HG03025 (cell line): Measurements from ENCODE around the gene TBC1D20.
"Not testable (repeated sequence)": the region's sequence is repeated elsewhere in the genome, so short reads cannot be mapped to it uniquely, and the experiment has no call there.

Source experiments
- ATAC-seq: cut with Tn5 transposase; IDR thresholded peaks from one replicate; pipeline ENCODE4 v1.9.1; 2021; ENCODE audit warnings: mild to moderate bottlenecking, moderate library complexity; ENCODE audit not compliant: unreplicated experiment, low FRiP score

TBC1D20 gene, protein sequence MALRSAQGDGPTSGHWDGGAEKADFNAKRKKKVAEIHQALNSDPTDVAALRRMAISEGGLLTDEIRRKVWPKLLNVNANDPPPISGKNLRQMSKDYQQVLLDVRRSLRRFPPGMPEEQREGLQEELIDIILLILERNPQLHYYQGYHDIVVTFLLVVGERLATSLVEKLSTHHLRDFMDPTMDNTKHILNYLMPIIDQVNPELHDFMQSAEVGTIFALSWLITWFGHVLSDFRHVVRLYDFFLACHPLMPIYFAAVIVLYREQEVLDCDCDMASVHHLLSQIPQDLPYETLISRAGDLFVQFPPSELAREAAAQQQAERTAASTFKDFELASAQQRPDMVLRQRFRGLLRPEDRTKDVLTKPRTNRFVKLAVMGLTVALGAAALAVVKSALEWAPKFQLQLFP

DNA sequence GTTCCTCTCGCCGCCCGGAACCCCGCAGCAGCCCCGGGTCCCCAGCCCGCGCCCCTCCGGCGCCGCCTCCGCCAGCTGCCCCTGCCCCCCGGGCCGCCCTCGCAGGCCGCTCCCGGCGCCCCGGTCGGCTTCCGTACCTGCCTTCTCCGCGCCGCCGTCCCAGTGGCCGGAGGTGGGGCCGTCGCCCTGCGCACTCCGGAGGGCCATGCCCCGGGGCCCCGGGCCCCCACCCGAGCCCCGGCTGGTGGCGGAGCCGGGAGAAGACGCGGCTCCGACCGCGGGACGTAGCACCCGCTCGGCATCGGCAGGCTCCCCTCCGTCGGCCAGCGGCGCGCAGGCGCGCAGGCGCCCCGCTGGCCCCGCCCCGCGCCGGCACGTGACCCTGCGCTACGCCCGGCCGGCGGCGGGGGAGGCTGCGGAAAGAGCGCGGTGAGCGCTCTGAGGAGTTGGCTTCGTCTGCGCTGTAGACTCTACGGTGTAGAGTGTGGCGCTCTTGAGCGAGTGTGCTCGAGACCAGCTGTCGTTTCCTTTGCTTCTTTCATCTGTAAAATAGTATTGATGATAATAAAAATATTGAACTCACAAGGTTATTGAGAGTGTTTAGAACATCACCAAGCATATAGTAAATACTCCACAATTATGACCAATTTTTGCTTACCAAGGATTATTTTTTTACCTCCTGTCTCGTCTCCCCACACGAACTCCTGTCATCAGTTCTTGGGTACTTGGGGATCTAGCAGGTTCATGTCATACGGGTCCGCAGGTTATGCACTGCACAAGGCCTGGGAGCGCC, at the start of gene TBC1D20:
Gene TBC1D20 (minus strand): TSS at position 335 of the 793 bp plus-strand sequence. CDS start 128 bp downstream, at position 207.
- ATAC-seq: peak; percentile 89

DNA sequence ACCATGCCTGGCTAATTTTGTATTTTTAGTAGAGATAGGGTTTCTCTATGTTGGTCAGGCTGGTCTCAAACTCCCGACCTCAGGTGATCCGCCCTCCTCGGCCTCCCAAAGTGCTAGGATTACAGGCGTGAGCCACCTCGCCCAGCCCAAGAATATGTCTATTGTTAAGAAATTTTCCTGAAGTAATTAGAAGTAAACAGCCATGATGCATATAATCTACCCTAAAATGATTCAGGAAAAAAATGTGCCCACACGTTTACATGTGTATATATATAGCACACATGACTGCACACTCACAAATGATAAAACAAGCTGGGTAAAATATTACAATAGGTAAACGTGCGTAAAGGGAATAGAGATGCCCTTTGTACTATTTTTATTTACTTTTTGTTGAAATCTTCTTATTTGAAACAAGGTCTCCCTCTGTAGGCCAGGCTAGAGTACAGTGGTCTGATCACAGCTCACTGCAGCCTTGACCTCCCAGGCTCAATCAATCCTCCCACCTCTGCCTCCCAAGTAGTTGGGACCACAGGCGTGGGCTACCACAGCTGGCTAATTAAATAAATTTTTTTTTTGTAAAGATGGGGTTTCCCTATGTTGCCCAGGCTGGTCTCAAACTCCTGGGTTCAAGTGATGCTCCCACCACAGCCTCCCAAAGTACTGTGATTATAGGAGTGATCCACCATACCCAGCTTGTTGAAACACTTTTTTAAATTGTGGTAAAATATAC, 48.2 kb upstream of the TBC1D20 start:
- ATAC-seq: not testable (repeated sequence)

DNA sequence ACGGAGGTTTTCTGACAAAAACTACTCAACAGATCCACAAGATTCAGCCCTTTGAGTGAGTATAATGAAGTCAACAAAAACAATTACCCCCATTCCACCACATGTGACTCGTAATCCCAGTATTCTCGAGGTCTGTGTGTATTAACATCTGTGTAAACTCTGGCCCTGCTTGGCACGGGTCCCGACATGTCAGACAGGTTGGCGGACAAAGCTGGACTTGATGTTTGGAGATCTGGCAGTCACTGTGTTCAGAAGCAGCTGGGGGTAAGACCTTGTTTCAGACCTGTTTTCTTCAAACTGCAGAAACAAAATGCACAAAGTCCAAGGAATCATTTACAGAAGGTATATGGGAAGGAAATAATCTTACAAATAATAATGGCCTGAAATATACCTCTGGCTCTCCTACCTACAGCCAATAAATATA, 46.0 kb upstream of the TBC1D20 start:
- ATAC-seq: not testable (repeated sequence)

DNA sequence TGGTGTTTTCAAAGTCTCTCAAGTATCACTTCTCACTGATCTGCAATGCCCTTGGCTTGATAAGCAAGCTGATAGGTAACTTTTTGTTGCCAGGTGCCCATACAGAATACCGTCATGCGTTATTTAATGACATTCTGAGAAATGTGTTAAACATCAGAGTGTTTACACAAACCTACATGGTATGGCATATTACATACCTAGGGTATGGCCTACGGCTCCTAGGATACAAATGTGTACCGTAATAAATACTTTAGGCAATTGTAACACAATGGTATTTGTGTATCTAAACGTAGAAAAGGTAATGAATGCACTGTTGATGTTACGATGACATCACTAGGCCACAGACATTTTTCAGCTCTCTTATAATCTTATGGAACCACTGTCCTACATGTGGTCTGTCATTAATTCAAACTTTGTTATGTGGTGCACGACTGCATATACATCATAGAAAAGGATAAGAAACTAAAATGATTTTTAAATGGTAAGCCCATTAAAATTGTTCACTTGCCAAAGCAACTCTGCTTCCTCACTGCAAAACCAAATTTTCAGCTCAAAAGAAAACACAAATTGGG, 45.5 kb upstream of the TBC1D20 start:
- ATAC-seq: no peak

DNA sequence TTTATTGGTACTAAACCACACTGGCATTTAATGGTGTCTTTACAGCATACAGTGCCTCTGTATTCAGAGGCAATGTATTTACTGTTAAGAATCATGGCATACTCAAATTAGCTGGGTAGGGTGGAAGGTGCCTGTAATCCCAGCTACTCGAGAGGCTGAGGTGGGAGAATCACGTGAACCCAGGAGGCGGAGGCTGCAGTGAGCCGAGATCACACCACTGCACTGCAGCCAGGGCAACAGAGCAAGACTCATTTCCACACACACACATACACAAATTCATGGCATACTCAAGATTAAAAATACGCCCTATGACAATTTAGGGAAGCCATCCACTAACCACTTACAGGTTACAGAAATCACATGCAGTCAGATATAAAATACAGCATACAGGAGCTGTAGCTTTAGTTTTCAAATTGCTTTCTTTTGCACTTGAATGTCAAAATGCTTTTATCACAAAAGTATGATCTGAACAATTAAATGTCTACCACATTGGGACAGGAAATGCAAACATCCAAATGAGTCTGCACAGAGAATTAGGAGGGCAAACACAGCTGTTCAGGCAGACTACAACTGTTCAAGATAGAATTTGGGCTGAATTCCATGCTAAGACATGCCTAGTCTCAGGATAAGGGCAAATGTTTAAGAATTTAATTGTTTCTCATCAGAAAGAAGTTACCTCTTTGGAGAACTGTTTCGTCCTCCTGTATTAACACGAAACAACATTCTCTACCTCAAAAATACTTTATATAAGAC, 44.8 kb upstream of the TBC1D20 start:
- no peak for ATAC-seq

DNA sequence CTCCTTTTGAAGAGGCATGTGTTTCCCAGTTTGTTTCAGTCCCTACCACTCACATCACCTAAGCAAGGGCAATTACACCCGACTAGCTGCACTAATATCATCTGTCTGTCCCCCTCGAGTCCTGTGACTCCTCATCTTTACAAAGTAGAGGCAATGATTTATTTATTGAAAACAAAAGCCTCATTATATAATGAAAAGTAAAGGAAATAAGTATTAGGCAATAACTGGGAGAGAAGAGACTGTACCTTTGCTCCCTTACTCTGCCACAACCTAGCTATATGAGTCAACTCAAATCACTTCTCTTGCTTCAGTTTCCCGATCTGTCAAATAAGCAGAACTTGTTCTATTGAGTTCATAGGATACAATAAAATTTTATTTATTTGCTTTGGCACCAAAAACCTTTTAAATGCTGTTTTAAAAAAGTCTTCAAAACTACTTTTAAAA, 42.3 kb upstream of the TBC1D20 start:
- no peak for ATAC-seq

DNA sequence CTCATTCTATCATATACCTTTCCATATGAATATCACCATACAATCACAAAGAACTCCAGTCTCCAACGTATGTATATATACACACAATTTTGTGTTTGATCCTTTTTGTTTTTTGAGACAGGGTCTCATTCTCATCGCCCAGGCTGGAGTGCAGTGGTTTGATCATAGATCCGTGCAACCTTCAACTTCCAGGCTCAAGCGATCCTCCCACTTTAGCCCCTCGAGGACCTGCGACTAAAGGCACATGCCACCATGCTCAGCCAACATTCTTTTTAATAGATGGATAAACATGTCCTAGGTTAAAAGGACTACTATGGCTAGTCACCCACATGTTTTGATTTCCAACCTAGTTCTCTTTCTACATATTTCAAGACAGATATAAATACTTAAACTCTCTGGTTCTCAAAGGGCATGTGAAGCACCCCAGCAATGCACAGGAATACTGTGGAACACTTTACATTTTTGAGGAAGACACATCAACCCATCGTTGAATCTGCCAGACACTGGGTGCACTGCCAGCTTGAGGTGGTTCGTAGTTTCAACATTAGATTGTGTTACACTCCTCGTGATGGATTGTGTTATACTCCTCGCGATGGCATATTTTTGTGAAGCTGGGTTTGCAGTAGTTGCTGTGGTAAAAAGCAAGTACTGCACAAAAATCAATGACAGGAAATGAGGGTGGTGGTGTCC, 40.9 kb upstream of the TBC1D20 start:
- no peak for ATAC-seq

DNA sequence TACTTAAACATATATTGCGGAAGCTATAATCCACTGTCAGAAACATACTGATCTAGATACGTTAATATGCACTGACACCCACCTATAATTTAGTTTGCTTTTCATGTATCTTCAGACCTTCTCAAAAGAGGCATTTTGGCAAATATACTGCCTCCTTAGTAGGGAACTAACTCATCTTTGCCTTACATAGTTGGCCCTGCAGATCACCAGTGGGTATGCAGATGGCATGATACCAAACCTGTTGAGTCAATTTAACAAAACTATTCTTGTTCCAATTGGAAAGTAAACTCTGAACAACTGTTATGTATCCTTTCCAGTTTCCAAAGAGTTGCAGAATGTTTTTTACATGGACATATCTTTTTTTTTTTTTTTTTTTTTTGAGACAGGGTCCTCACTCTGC, 35.6 kb upstream of the TBC1D20 start:
- ATAC-seq: no peak

DNA sequence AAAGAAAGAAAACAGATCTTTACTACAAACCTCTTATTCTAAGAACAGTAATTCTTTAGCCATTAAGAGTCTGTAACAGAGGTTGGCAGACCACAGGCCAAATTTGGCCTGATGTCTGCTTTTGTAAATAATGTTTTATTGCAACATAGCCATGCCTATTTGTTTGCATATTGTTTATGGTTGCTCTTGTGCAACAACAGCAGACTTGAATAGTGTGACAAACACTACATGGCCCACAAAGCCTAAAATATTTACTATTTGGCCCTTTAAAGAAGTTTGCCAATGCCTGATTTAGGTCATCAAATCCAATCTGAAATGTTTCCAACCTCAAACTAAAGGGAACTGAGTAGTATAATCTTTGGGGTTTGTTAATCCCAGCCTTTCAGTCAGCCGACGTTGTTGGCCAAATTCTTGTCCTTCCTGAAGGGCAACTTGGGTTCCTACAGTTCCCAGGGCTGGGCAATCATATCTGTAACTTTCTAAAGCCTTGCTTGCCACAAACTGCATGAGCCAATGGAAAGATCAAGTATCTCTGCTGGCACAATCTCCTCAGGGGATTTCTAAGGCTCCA, 33.9 kb upstream of the TBC1D20 start:
- ATAC-seq: no peak

DNA sequence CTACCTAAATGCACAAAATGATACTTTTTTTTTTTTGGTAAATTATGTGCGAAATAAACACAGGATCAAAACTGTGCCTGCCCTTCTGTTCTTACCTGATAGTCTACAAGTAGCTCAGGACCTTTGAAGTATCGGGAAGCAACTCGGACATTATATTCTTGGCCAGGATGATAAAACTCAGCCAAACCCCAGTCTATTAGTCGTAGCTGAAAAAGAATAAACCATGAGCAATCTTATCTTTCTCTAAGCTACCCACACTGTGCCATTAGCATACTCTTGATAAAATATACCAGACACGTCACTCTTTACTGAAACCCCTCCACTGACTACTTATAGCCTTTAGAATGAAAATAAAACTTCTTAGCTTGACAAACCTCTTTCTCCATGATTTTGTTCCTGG, 29.8 kb upstream of the TBC1D20 start:
- no peak for ATAC-seq

DNA sequence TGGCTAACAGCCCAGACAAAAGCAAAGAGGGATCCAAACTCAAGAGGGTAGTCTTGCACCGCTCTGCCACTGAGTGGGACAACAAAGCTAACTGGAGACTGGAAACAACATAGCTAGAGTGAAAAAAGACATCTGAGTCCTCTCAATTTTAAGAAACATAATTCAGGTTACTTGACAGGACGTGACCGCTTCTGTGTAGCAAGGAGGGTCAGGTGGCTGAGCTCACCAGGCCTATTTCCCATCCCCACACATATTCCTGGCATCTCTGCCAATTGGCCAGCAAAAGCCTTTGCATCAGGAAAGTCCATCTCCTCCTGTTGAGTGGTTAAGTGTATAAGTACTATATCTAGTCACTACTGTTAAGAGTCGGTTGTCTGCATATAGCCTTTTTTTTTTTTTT, 25.3 kb upstream of the TBC1D20 start:
- no peak for ATAC-seq

DNA sequence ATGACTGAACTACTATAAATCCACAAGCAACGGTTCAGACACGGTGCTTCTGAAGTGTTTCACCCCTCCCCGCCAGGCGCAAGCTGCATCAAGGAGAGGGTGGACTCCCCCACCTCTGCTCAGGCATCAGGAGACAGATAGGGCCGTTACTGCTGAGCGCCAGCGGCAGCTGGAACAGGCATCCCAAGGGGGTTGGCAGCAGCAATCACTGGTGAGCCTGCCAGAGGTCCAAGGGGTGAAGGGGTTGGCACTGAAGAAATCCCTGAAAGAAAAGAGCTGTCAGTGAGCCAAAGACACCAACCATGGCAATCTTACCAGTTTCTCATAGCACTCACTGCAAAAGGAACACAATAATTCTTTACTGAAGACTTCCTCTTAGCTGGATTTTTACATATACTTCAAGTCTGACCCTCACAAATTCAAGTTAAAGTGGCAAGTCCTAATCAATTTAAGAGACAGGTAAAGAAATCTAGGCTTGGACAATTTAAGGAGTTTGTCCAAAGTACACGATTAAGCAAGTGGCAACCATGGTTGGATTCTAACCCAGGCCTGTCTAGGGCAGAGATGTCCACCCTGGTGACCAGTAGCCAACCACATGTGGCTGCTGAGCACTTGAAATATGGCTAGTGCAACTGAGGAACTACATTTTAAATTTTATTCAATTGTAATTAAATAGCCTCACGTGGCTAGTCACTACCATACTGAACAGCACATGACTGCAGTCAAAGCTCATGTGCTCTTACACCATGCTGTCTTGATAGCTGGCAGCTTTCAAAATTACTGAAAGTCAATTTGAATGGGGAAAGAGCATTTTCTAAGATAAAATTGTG, 21.7 kb upstream of the TBC1D20 start:
- no peak for ATAC-seq

DNA sequence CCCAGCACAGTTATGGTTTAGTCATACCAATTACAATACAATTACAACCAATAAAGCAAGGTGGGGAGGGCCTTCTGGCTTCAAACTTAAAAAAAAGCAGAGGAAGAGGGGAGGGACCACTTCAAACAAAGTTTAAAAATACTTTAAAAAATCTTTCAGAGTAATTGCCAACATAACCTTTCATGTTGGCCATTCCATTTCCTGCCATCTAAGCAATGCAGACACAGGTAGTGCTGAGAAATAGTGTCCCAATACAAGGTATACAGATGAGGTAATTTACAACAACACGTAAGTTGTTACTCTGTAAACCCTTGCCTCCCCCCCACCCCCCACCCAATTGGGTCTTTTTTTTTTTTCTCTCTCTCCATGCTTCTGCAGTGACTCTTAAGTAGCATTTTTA, 18.8 kb upstream of the TBC1D20 start:
- ATAC-seq: no peak

DNA sequence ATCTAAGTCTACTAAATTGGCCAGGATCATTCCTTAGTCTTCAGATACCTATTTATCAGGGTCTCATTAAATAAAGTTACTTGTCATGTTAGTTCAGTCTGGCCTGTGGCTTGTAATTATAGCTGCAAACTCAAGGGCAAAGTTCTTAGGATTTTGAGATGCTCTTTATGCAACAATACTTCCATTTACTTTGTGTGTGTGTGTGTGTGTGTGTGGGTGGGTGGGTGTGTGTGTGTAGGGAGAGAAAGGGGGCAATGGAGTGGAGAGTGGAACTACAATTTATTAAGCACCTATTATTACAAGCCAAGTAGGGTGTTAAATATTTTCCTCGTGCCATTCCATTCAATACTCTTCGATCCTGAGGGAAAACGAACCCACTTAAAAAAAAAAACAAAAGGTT, 17.7 kb upstream of the TBC1D20 start:
- ATAC-seq: no peak

DNA sequence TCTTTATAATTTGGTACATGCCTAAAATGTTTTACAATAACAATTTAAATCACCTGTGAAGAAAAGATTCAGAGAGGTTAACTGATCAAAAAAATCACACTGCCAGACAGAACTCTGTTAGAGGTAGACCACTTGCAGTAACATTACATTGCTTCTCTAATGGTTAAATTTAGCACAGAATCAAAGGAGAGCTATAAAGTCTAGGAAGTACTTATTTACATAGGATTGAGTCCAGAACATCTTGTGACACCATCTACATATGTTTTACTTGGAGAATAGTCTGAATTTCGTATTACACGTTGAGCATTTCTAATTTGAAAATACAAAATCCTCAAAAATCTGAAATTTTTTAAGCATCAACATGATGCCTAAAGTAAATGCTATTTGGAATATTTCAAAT, 17.2 kb upstream of the TBC1D20 start:
- ATAC-seq: no peak

DNA sequence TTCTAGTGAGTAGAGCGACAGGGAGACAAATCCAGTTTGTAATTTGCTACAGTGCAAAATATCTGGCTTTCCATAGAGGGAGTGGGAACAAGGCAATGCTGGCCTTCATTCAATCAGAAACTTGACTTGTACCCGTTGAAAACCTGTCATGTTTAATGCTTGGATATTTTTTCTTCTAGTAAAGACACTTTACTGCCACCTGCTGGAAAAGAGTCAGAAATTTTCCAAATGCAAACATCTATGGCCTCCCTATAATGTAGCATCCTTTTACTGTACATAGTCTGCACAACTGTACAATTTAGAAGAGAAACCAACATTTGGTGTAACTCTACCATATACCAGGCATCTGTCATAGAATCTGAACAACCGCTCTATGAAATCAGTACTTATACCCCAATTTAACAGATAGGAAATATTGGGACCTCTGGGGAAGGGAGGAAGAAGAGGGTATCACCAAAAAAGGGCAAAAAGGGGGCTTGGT, 16.7 kb upstream of the TBC1D20 start:
- no peak for ATAC-seq

DNA sequence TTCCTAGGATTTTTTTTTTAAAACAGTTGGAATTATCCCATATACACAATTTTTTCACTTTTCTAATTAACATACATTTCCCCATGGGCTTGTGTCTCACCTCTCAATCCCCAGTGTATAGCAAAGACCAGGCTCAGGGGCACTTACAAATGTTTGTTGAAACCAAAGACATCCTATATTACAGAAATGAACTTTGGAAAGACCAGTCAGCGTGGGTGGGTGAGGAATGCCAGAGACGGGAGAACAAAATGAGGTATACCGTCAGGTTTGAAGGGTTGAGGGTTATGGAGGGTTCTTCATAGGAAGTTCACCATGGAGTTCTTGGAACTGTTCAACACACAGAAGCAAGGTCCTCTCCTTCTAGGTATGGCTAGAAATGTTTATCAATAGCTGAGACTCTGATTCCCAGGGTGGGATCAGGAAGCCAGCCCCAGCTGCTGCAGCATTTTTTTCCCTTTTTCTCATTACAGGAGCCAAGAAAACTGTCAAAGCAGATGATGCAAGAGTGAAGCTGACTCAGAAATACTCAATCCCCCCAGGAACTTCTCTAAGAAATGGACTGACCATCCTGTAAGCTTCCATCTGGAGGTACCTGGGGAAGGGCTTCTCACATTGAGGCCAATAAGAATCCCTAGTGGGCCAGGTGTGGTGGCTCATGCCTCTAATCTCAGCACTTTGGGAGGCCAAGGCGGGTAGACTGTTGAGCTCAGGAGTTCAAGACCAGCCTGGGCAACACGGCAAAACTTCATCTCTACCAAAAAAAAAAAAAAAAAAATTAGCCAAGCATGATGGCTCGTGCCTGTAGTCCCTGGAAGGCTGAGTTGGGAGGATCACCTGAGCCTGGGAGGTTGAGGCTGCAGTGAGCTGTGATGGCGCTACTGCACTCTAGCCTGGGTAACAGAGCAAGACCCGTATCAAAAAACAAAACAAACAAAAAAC, 15.9 kb upstream of the TBC1D20 start:
- ATAC-seq: no peak
